K562 (cell line): ENCODE measurements around the gene CST9L. TPM values are rescaled to one million over a fixed set of nuclear protein-coding genes. Genes with fewer than 3 reads are reported as not detected.

Experiments
- ATAC-seq: fragments of 200-7000 bp; cut with Tn5 transposase; 3 replicates; pipeline ENCODE4 v1.9.1; 2020; ENCODE audit warnings: moderate library complexity
- BruUV-seq: library from RNA; stranded (reverse); fragments of 400-500 nt; replicated peaks from 2 replicates; lab custom pipeline; 2021; lab: Mats Ljungman, UMichigan
- CTCF ChIA-PET: fragments of 300-600 bp; formaldehyde crosslinking; extraction: SDS; loops from one replicate; lab custom pipeline; 2021; ENCODE audit warnings: low intra/inter-chr PET ratio; lab: Yijun Ruan, JAX
- POLR2A ChIA-PET: fragments of 300-600, 350-650 bp; sonication (Branson Sonifier 250); formaldehyde crosslinking; extraction: SDS; loops from one replicate; lab custom pipeline; 2021; ENCODE audit warnings: antibody characterized with exemption, inconsistent platforms; lab: Yijun Ruan, JAX
- DNase-seq, 4 experiments: peaks; one replicate each; pipeline versions ENCODE4 v3.0.0 to v3.0.0-alpha.2; 2011 to 2018; ENCODE audit warnings: low spot score in 3 of 4, mixed read lengths in 3 of 4; ENCODE audit errors: extremely low read depth in 1 of 4
- FAIRE-seq: peaks from 2 replicates; lab custom pipeline; 2011; peaks lifted over from hg19 to GRCh38; lab: Jason Lieb, UNC
- H2AFZ ChIP-seq: 2 replicates; pipeline ENCODE4 v1.6.0; 2011; ENCODE audit warnings: low read depth, low read length, control low read depth, inconsistent platforms
- H3K27ac ChIP-seq: fragments of 200-600 bp; 3 replicates; pipeline ENCODE4 v1.8.0; 2011; ENCODE audit warnings: low read depth, mild to moderate bottlenecking, control low read depth, inconsistent platforms, low read length, moderate library complexity, mixed read lengths; ENCODE audit errors: extremely low read depth
- H3K27me3 ChIP-seq, 2 experiments: fragments of 300-600 bp in 1 of 2; 2 replicates in 1 of 2; 3 replicates in 1 of 2; pipeline versions ENCODE4 v1.6.0 to v1.8.0; 2011; ENCODE audit warnings: inconsistent platforms in 2 of 2, low read length in 2 of 2, mild to moderate bottlenecking in 1 of 2, mixed read lengths in 1 of 2, moderate library complexity in 1 of 2; ENCODE audit not compliant: control insufficient read depth in 2 of 2, insufficient read depth in 2 of 2
- H3K36me3 ChIP-seq: fragments of 300-600 bp; 3 replicates; pipeline ENCODE4 v1.8.0; 2011; ENCODE audit warnings: mild to moderate bottlenecking, low read length, inconsistent platforms; ENCODE audit not compliant: control insufficient read depth, insufficient read depth
- H3K4me1 ChIP-seq, 2 experiments: fragments of 200-600 bp in 1 of 2; replicated peaks in 1 of 2; 2 replicates in 1 of 2; 3 replicates in 1 of 2; pipeline versions ENCODE4 v1.5.1 to v1.8.0; 2011; ENCODE audit warnings: inconsistent platforms in 2 of 2, low read length in 2 of 2, mild to moderate bottlenecking in 1 of 2, mixed read lengths in 1 of 2, moderate library complexity in 1 of 2; ENCODE audit not compliant: control insufficient read depth in 2 of 2, insufficient read depth in 2 of 2
- H3K4me2 ChIP-seq: 2 replicates; pipeline ENCODE4 v1.6.1; 2011; ENCODE audit warnings: low read length, control low read depth, inconsistent platforms, mixed read lengths; ENCODE audit not compliant: insufficient read depth
- H3K4me3 ChIP-seq: fragments of 200-600 bp; sonication (generic), shearing (Covaris generic); 2 replicates; pipeline ENCODE4 v1.5.1; 2016; ENCODE audit warnings: control low read depth, inconsistent platforms
- H3K79me2 ChIP-seq: fragments of 200-600 bp; 3 replicates; pipeline ENCODE4 v1.8.0; 2011; ENCODE audit warnings: low read length, inconsistent platforms; ENCODE audit not compliant: control insufficient read depth, insufficient read depth
- H3K9ac ChIP-seq, 2 experiments: 2 replicates each; pipeline versions ENCODE4 v1.6.0 to v1.6.1; 2011; ENCODE audit warnings: low read depth in 2 of 2, low read length in 2 of 2, control low read depth in 1 of 2, inconsistent platforms in 1 of 2, mild to moderate bottlenecking in 1 of 2, mixed read lengths in 1 of 2; ENCODE audit not compliant: insufficient read depth in 1 of 2
- H3K9me1 ChIP-seq: one replicate; pipeline ENCODE4 v1.6.0; 2011; ENCODE audit warnings: inconsistent platforms, mild to moderate bottlenecking, low read length, moderate library complexity; ENCODE audit not compliant: control insufficient read depth, insufficient read depth
- H3K9me3 ChIP-seq: replicated peaks from 2 replicates; pipeline ENCODE4 v1.5.1; 2011; ENCODE audit warnings: low read depth, low read length, inconsistent platforms; ENCODE audit not compliant: control insufficient read depth, insufficient read depth
- H4K20me1 ChIP-seq: replicated peaks from 2 replicates; pipeline ENCODE4 v1.6.1; 2011; ENCODE audit warnings: low read length, inconsistent platforms, mixed read lengths; ENCODE audit not compliant: control insufficient read depth, insufficient read depth
- E2F3 ChIP-seq: fragments of 250-450 bp; sonication (Bioruptor Pico); IDR thresholded peaks from 2 replicates; pipeline ENCODE4 v1.4.0; 2020; ENCODE audit warnings: mild to moderate bottlenecking
- NR4A1 ChIP-seq, 2 experiments: fragments of 250-450 bp in 1 of 2; fragments of 450-650 bp in 1 of 2; sonication (Bioruptor Pico) in 1 of 2; IDR thresholded peaks; 2 replicates each; pipeline versions ENCODE4 v1.4.0 to v1.6.1; 2016 to 2020; ENCODE audit warnings: mild to moderate bottlenecking in 2 of 2, missing compliant biosample characterization in 1 of 2, missing genetic modification characterization in 1 of 2, moderate library complexity in 1 of 2
- SPI1 ChIP-seq: IDR thresholded peaks from 2 replicates; pipeline ENCODE4 v1.6.1; 2011; ENCODE audit warnings: low read depth, low read length, control low read depth, borderline replicate concordance
- SRSF1 ChIP-seq: fragments of 200-400 bp; formaldehyde crosslinking; IDR thresholded peaks from 2 replicates; pipeline ENCODE4 v1.6.1; 2017; ENCODE audit warnings: mild to moderate bottlenecking, low read depth, low read length, moderate library complexity
- ZNF699 ChIP-seq: fragments of 250-450 bp; sonication (Bioruptor Pico); IDR thresholded peaks from 2 replicates; pipeline ENCODE4 v1.8.0; 2021; ENCODE audit warnings: mild to moderate bottlenecking, moderate library complexity; ENCODE audit not compliant: insufficient replicate concordance
- WGBS: fragments of 100-300 bp; shearing (Covaris generic); methylation state at CpG from one replicate; pipeline ENCODE4 v1.1.6; 2016; ENCODE audit warnings: low coverage, mixed read lengths; ENCODE audit not compliant: insufficient coverage; ENCODE audit errors: missing lambda C conversion rate; 5-methylcytosine and 5-hydroxymethylcytosine counted together
- in situ Hi-C: fragments of 300-500 bp; cut with MboI; formaldehyde crosslinking; loops from 4 replicates; pipeline ENCODE4 v1.15.0; 2018; ENCODE audit warnings: inconsistent platforms, mixed read lengths
- intact Hi-C: fragments of 100-400 bp; cut with micrococcal nuclease; formaldehyde crosslinking; loops from 2 replicates; pipeline ENCODE4 v1.14.2; 2022
- polyA plus RNA-seq, 8 experiments: library from polyadenylated mRNA; depleted of rRNA in 4 of 8; stranded (reverse) in 5 of 8; unstranded in 3 of 8; fragments of >200 nt; fragmentation: Nextera tagmentation in 2 of 8; fragmentation: Illumina TruSeq in 1 of 8; extraction: Ambion mirVana in 2 of 8; extraction: Trizol in 1 of 8; gene quantifications; 2 replicates each; pipeline versions ENCODE4 v1.2.1 to v1.2.3, GENCODE V29; 2011 to 2014; ENCODE audit warnings: inconsistent platforms in 1 of 8, missing spikeins in 1 of 8
- total RNA-seq, 7 experiments: library from RNA; depleted of rRNA in 6 of 7; stranded (reverse); fragments of >200 nt in 6 of 7; fragmentation: Illumina TruSeq in 2 of 7; extraction: Trizol in 2 of 7; gene quantifications; 2 replicates each; pipeline versions ENCODE4 v1.2.1 to v1.2.3, GENCODE V29; 2011 to 2021; ENCODE audit warnings: low replicate concordance in 1 of 7
- TF ChIP-seq, protein P1 (sequence below): fragments of 450-650 bp; formaldehyde crosslinking; conservative IDR thresholded peaks from 2 replicates; pipeline ENCODE4 v1.4.0; 2022; ENCODE audit warnings: mild to moderate bottlenecking, missing genetic modification characterization
- TF ChIP-seq, protein P2 (sequence below): fragments of 250-450 bp; sonication (Bioruptor Pico); IDR thresholded peaks from 2 replicates; pipeline ENCODE4 v1.4.0; 2020; ENCODE audit warnings: mild to moderate bottlenecking, moderate library complexity, borderline replicate concordance

Gene CST9L
- total and polyA plus RNA-seq, 9 of the 15 experiments (the other 6 are each of a cell fraction or from before 2014, with no cell fraction given): not detected

DNA sequence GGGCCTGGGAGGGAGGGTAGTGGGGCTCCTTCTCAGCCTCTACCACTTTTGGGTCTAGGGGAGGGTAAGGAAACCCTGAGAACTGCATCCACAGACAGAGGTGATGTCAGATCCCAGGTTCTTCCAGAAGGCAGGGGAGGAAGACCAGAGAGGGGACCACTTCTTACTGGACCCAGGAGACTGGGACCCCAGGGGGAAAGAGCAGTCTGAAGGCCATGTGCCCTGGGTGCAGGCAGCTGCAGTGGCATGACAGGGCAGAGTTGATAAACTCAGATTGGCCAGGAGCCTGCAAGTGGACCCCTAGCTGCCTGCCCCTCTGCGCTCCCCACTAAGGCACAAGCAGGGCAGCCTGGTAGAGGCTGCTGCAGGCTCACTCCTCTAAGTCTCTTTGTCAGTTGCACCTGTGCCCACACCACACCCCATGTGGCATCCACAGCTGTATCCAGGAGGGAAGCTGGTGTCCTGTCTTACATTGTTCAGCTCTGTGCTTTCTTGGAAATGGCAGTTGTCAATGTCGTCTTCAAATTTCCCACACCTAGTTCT is 2.7 kb downstream of the CST9L start:
- FAIRE-seq: no peak
- H3K79me2 ChIP-seq: no peaks in the 10 kb centered on the region
- H3K4me1 ChIP-seq: no peaks in the 10 kb centered on the region; a peak in 3 of 5 replicates
- 6% methylated on average over 2 of the region's 2 CpGs for WGBS
- no peak overlapping the region for H3K9ac ChIP-seq
- no peaks in the 10 kb centered on the region for H3K9me1 ChIP-seq
- no peak for TF ChIP-seq SPI1
- TF ChIP-seq SRSF1: no peak
- TF ChIP-seq, protein P1, sequence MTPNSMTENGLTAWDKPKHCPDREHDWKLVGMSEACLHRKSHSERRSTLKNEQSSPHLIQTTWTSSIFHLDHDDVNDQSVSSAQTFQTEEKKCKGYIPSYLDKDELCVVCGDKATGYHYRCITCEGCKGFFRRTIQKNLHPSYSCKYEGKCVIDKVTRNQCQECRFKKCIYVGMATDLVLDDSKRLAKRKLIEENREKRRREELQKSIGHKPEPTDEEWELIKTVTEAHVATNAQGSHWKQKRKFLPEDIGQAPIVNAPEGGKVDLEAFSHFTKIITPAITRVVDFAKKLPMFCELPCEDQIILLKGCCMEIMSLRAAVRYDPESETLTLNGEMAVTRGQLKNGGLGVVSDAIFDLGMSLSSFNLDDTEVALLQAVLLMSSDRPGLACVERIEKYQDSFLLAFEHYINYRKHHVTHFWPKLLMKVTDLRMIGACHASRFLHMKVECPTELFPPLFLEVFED (CRISPR knock-in tag): no peak
- TF ChIP-seq NR4A1 (CRISPR knock-in tag; IDR thresholded peaks at IDR 0.05): no peak
- no peak for TF ChIP-seq NR4A1 (tag; IDR thresholded peaks at IDR 0.05)
- TF ChIP-seq, protein P2, sequence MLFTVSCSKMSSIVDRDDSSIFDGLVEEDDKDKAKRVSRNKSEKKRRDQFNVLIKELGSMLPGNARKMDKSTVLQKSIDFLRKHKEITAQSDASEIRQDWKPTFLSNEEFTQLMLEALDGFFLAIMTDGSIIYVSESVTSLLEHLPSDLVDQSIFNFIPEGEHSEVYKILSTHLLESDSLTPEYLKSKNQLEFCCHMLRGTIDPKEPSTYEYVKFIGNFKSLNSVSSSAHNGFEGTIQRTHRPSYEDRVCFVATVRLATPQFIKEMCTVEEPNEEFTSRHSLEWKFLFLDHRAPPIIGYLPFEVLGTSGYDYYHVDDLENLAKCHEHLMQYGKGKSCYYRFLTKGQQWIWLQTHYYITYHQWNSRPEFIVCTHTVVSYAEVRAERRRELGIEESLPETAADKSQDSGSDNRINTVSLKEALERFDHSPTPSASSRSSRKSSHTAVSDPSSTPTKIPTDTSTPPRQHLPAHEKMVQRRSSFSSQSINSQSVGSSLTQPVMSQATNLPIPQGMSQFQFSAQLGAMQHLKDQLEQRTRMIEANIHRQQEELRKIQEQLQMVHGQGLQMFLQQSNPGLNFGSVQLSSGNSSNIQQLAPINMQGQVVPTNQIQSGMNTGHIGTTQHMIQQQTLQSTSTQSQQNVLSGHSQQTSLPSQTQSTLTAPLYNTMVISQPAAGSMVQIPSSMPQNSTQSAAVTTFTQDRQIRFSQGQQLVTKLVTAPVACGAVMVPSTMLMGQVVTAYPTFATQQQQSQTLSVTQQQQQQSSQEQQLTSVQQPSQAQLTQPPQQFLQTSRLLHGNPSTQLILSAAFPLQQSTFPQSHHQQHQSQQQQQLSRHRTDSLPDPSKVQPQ (CRISPR knock-in tag): no peak
- TF ChIP-seq E2F3 (CRISPR knock-in tag): no peak
- TF ChIP-seq ZNF699: no peak
- TF ChIP-seq, all 486 proteins: peak for 0
- DNase-seq: no peak
- Histone ChIP-seq H3K9me3 (no peaks in the 10 kb centered on the region), H3K36me3 (no peaks in the 10 kb centered on the region), H3K27me3 (peaks cover 0 to 4% of the 10 kb centered on the region in 2 experiments; a peak in 1 of 5 replicates), H3K4me2 (no peak overlapping the region), H3K27ac (no peak overlapping the region), H3K4me3 (no peak overlapping the region), H2AFZ (no peak overlapping the region), H4K20me1 (no peaks in the 10 kb centered on the region)
- no peak for ATAC-seq
- intact Hi-C loops: no loop called here
- ChIA-PET POLR2A (no interaction called here), CTCF (no interaction called here)
- in situ Hi-C loops: no loop called here
- no TSS peak for BruUV-seq
